AG08395 (cell line): ENCODE results near the gene SYNDIG1L.

Experiments
- DNase-seq: peaks from one replicate; pipeline ENCODE4 v3.0.0; 2012; ENCODE audit warnings: mixed read lengths, low spot score

The SYNDIG1L gene

GRCh38 chr14:74429221-74429691 is 3.2 kb upstream of the SYNDIG1L start:
- no peak for DNase-seq

GRCh38 chr14:74427651-74428050 is 1.6 kb upstream of the SYNDIG1L start:
- DNase-seq = no peak

- peak; percentile 74 for DNase-seq
These were observed 347 bp downstream of the SYNDIG1L start for GRCh38 chr14:74425525-74426201.

GRCh38 chr14:74424606-74425005 is 1.4 kb downstream of the SYNDIG1L start:
- DNase-seq = no peak

GRCh38 chr14:74423246-74423645 is 2.8 kb downstream of the SYNDIG1L start:
- DNase-seq = no peak

- no peak for DNase-seq
These were observed 4.0 kb downstream of the SYNDIG1L start for GRCh38 chr14:74421981-74422380.

- no peak for DNase-seq
These were observed 6.9 kb downstream of the SYNDIG1L start for GRCh38 chr14:74419086-74419485.

- no peak for DNase-seq
These were observed 8.0 kb downstream of the SYNDIG1L start for GRCh38 chr14:74418031-74418430.

- no peak for DNase-seq
These were observed 8.4 kb downstream of the SYNDIG1L start for GRCh38 chr14:74417611-74418010.

GRCh38 chr14:74417201-74417600 is 8.8 kb downstream of the SYNDIG1L start:
- DNase-seq = no peak

- no peak for DNase-seq
These were observed 10.9 kb downstream of the SYNDIG1L start for GRCh38 chr14:74415115-74415437.

- DNase-seq = no peak
These were observed 11.5 kb downstream of the SYNDIG1L start for GRCh38 chr14:74414403-74415114.

GRCh38 chr14:74413627-74414026 is 12.4 kb downstream of the SYNDIG1L start:
- no peak for DNase-seq

GRCh38 chr14:74412753-74413152 is 13.3 kb downstream of the SYNDIG1L start:
- DNase-seq = no peak

GRCh38 chr14:74411671-74412070 is 14.3 kb downstream of the SYNDIG1L start:
- no peak for DNase-seq

GRCh38 chr14:74409441-74409840 is 16.6 kb downstream of the SYNDIG1L start:
- DNase-seq = no peak

- no peak for DNase-seq
These were observed 17.1 kb downstream of the SYNDIG1L start for GRCh38 chr14:74408870-74409269.

- DNase-seq = no peak
These were observed 18.2 kb downstream of the SYNDIG1L start for GRCh38 chr14:74407801-74408154.

GRCh38 chr14:74407021-74407800 is 18.8 kb downstream of the SYNDIG1L start:
- no peak for DNase-seq

GRCh38 chr14:74405663-74406062 is 20.3 kb downstream of the SYNDIG1L start:
- DNase-seq = no peak

- DNase-seq = no peak
These were observed 21.6 kb downstream of the SYNDIG1L start for GRCh38 chr14:74404435-74404834.

- no peak for DNase-seq
These were observed 22.2 kb downstream of the SYNDIG1L start for GRCh38 chr14:74403619-74404417.
